ENCODE results near the gene IKZF4.
A peak's percentile ranks its signal among the peaks of the same experiment; 100 is the strongest.

Gene IKZF4

GRCh38 chr12:56082967-56083366 lies 62.1 kb downstream of the IKZF4 start:
- no peak for DNase-seq (ENCODE audit: low read depth, low spot score)

GRCh38 chr12:56084958-56085543 lies 64.2 kb downstream of the IKZF4 start:
- peak; percentile 57 for DNase-seq (ENCODE audit: low read depth, low spot score)

- DNase-seq (ENCODE audit: low read depth, low spot score): peak; percentile 74
Observed at GRCh38 chr12:56086096-56086495, 65.3 kb downstream of the IKZF4 start.

- peak; percentile 41 for DNase-seq (ENCODE audit: low read depth, low spot score)
Observed at GRCh38 chr12:56086608-56087007, 65.8 kb downstream of the IKZF4 start.

- no peak for DNase-seq (ENCODE audit: low read depth, low spot score)
Observed at GRCh38 chr12:56087220-56087619, 66.4 kb downstream of the IKZF4 start.

Data from ELF-1 (cell line).